Endometrium (tissue), 2 donors: ENCODE data around the gene SLC15A4.

Source experiments
- FAIRE-seq: peaks from 2 replicates; lab custom pipeline; 2012; peaks lifted over from hg19 to GRCh38; lab: Jason Lieb, UNC
- donor health status: control.
- donor health status: control.

SLC15A4 gene

GRCh38 chr12:128754275-128754674 lies 69.5 kb downstream of the SLC15A4 start:
- no peak for FAIRE-seq

- FAIRE-seq, result no peak
Measured at GRCh38 chr12:128753438-128753837, 70.3 kb downstream of the SLC15A4 start.

GRCh38 chr12:128752386-128752785 lies 71.4 kb downstream of the SLC15A4 start:
- no peak for FAIRE-seq

- no peak for FAIRE-seq
Measured at GRCh38 chr12:128747441-128747840, 76.3 kb downstream of the SLC15A4 start.

GRCh38 chr12:128745772-128746689 lies 77.7 kb downstream of the SLC15A4 start:
- no peak for FAIRE-seq

- no peak for FAIRE-seq
Measured at GRCh38 chr12:128743916-128744315, 79.8 kb downstream of the SLC15A4 start.
